ENCODE data around the gene PIN1. TPM values are rescaled to one million over a fixed set of nuclear protein-coding genes. Genes with fewer than 3 reads are reported as not detected.

PIN1 gene
- total and polyA plus RNA-seq, 2 donors from 2014 or later = 57.7 to 143 TPM

DNA sequence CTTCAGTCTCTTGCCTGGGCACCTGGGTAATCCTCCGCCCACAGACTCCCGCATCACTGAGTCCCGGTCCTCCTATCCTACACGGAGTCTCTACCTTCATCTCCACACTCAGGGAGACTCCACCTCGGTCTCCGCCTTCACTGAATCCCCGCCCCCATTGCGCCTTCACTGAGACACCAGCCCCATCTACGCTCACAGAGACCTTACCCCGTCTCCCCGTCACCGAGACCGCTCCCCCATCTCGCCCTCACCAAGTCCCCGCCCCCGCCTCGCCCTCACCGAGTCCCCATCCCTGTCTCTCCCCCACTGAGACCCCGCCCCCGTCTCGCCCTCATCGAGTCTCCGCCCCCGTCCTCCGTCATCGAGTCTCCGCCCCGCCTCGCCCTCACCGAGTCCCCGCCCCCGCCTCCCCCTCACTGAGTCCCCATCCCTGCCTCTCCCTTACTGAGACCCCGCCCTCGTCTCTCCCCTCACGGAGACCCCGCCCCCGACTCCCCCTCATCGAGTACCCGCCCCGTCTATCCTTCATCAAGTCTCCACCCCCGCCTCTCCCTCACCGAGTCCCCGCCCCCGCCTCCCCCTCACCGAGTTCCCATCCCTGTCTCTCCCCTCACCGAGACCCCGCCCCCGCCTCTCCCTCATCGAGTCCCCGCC lies 43.4 kb upstream of the PIN1 start:
- no peaks in the 10 kb centered on the region for H3K36me3 ChIP-seq (ENCODE audit: control insufficient read depth in 2 of 3, insufficient read depth in 3 of 3, low read length in 3 of 3)
- no peaks in the 10 kb centered on the region for H3K9me3 ChIP-seq (ENCODE audit: control insufficient read depth in 2 of 3, insufficient read depth in 1 of 3, low read length in 3 of 3)
- TF ChIP-seq, protein P1, sequence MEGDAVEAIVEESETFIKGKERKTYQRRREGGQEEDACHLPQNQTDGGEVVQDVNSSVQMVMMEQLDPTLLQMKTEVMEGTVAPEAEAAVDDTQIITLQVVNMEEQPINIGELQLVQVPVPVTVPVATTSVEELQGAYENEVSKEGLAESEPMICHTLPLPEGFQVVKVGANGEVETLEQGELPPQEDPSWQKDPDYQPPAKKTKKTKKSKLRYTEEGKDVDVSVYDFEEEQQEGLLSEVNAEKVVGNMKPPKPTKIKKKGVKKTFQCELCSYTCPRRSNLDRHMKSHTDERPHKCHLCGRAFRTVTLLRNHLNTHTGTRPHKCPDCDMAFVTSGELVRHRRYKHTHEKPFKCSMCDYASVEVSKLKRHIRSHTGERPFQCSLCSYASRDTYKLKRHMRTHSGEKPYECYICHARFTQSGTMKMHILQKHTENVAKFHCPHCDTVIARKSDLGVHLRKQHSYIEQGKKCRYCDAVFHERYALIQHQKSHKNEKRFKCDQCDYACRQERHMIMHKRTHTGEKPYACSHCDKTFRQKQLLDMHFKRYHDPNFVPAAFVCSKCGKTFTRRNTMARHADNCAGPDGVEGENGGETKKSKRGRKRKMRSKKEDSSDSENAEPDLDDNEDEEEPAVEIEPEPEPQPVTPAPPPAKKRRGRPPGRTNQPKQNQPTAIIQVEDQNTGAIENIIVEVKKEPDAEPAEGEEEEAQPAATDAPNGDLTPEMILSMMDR (IDR thresholded peaks at IDR 0.05; ENCODE audit: borderline replicate concordance, extremely low read depth, insufficient read depth) = no peak
- intact Hi-C loops (cut with DNase I) = no loop called here
- H3K27ac ChIP-seq (ENCODE audit: low read depth in 2 of 2, low read length in 2 of 2) = peak overlapping the region; percentile 97
- peak overlapping the region; percentile 71 to 81 (median 76) for H3K4me3 ChIP-seq (ENCODE audit: low read length in 3 of 3)
- peaks cover 0 to 2% (median 0%) of the 10 kb centered on the region in 3 donors for H3K4me1 ChIP-seq (ENCODE audit: control insufficient read depth in 2 of 3, insufficient read depth in 2 of 3, low read depth in 1 of 3, low read length in 3 of 3)
- peak in 4 of 5 donors; percentile 97 to 99 (median 98) for DNase-seq
- FAIRE-seq = no peak
- no peaks in the 10 kb centered on the region for H3K27me3 ChIP-seq (ENCODE audit: control insufficient read depth, insufficient read depth, low read length)
- H3K9ac ChIP-seq (ENCODE audit: low read length in 3 of 3) = peak overlapping the region; percentile 41 to 80 (median 62)

- Histone ChIP-seq H3K36me3 (ENCODE audit: control insufficient read depth in 2 of 3, insufficient read depth in 3 of 3, low read length in 3 of 3) (no peaks in the 10 kb centered on the region), H3K4me3 (ENCODE audit: low read length in 3 of 3) (peak overlapping the region; percentile 54 to 81 (median 68)), H3K27me3 (ENCODE audit: control insufficient read depth, insufficient read depth, low read length) (no peaks in the 10 kb centered on the region), H3K9me3 (ENCODE audit: control insufficient read depth in 2 of 3, insufficient read depth in 1 of 3, low read length in 3 of 3) (no peaks in the 10 kb centered on the region), H3K4me1 (ENCODE audit: control insufficient read depth in 2 of 3, insufficient read depth in 2 of 3, low read depth in 1 of 3, low read length in 3 of 3) (peaks cover 0 to 2% (median 0%) of the 10 kb centered on the region in 3 donors), H3K27ac (ENCODE audit: low read depth in 2 of 2, low read length in 2 of 2) (peak overlapping the region; percentile 97), H3K9ac (ENCODE audit: low read length in 3 of 3) (peak overlapping the region; percentile 4 to 80 (median 62))
- FAIRE-seq (no peak), DNase-seq (peak; percentile 98 to 100 (median 98))
- TF ChIP-seq, protein P1 (IDR thresholded peaks at IDR 0.05; ENCODE audit: borderline replicate concordance, extremely low read depth, insufficient read depth) = no peak
- intact Hi-C loops (cut with DNase I) = no loop called here
Measured at GRCh38 chr19:9792206-9793070, 42.7 kb upstream of the PIN1 start.

GRCh38 chr19:9793071-9793591 lies 42.0 kb upstream of the PIN1 start:
- TF ChIP-seq, protein P1 (IDR thresholded peaks at IDR 0.05; ENCODE audit: borderline replicate concordance, extremely low read depth, insufficient read depth) = no peak
- no peaks in the 10 kb centered on the region for H3K27me3 ChIP-seq (ENCODE audit: control insufficient read depth, insufficient read depth, low read length)
- no peaks in the 10 kb centered on the region for H3K9me3 ChIP-seq (ENCODE audit: control insufficient read depth in 2 of 3, insufficient read depth in 1 of 3, low read length in 3 of 3)
- H3K9ac ChIP-seq (ENCODE audit: low read length in 3 of 3) = peak overlapping the region; percentile 4 to 70 (median 62)
- peak overlapping the region; percentile 54 to 81 (median 68) for H3K4me3 ChIP-seq (ENCODE audit: low read length in 3 of 3)
- DNase-seq (peak in 2 of 5 donors; percentile 74 to 90), FAIRE-seq (no peak)
- H3K36me3 ChIP-seq (ENCODE audit: control insufficient read depth in 2 of 3, insufficient read depth in 3 of 3, low read length in 3 of 3) = no peaks in the 10 kb centered on the region
- intact Hi-C loops (cut with DNase I) = no loop called here
- H3K4me1 ChIP-seq (ENCODE audit: control insufficient read depth in 2 of 3, insufficient read depth in 2 of 3, low read depth in 1 of 3, low read length in 3 of 3) = peaks cover 0 to 2% (median 0%) of the 10 kb centered on the region in 3 donors
- H3K27ac ChIP-seq (ENCODE audit: low read depth in 2 of 2, low read length in 2 of 2) = peak overlapping the region; percentile 91 to 97

All from kidney (tissue), 14 donors.